NCI-H2107 treated with DMSO at 0.1 percent for 48 hours (cell line): Measurements from ENCODE around the gene SYNE1.
A peak's percentile ranks its signal among the peaks of the same experiment; 100 is the strongest.

Experiments used
- DNase-seq: peaks from one replicate; lab custom pipeline; 2025; ENCODE audit not compliant: unreplicated experiment; lab: John Stamatoyannopoulos, UW

The SYNE1 gene

DNA sequence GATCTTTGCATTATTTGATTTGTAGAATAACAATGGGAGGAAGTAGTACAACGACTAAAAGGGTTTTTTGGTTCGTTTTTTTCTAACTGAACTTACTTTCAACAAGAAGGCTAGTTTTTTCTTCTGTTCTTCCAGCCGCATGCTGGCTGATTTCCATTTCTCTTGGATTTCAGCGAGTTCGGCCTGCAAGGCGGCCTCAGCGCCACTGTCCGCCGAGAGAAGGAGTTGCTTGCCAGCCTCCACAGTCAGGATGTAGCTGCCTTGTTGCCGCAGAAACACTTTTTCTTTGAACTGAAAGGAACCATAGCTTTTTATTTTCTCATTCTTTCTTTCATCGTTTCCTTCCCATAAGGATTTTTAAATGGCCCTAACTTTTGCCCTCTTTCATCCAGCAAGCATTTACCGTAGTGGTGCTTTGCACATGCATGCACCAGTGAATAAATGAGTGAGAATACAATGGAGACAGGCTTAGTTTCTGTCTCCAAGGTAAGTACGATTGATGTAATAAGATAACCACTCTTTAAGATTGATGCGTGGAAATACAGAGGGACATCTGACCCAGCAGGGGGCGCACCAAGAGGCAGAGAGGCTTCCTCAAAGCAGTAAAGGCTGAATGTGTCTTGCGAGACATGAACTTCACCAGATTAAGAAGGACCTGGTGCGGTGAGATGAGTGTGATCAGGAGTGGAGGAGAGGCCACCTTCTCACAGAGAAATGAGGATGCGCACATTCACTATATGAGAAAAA, 430.9 kb downstream of the SYNE1 start:
- DNase-seq, result no peak

DNA sequence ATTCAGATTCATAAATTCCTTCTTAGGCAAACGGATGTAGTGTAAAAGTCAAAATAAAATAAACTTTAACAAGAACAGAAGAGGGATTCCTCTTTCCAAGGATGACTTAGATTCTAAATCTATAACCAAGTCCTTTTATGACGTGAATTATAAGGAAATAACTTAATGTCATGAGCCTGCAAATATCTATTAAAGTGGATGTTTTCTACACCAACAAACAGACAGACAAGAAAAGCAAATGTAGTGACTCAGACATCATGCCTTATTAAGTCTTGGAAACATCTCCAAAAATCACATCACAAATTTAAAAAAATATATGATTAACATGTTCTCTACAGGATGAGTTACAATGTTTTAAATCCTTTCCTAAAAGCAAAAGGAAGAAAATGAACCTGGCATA, 432.6 kb downstream of the SYNE1 start:
- no peak for DNase-seq

DNA sequence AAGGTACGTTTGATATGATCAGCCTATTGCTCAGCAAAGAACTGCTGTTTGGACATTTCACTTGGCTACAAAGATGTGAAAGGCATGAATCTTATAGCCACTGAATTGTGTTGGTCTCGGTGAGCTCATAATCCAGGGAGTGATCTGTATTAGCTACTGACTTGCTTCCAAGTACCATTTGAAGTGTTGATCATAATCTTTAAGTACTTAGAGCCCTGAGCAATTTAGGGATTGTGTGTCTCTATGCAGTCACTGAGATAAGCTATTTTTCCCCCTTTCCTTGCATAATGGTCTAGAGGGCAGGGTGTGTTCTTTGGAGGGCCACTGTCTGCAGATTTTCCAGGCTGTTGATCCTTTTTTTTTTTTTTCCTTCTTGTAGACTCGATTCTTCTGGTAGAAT, 436.0 kb downstream of the SYNE1 start:
- no peak for DNase-seq

DNA sequence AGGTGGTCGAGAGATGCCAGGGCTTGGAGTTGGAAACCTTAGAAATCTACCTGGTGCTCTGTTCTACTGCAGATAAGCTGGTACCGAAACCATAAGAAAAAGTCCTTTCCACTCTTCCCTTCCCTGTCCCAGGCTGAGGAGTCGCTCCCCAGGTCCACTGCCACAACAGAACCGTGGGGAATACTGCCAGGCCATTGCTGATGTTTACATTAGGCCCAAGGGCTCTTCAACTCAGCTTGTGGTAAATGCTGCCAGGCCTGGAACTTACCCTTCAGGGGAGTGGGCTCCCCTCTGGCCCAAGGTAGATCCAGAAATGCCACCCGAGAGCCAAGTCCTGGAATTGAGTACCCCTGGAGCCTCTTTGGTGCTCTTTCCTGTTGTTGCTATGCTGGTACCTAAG, 441.3 kb downstream of the SYNE1 start:
- no peak for DNase-seq

DNA sequence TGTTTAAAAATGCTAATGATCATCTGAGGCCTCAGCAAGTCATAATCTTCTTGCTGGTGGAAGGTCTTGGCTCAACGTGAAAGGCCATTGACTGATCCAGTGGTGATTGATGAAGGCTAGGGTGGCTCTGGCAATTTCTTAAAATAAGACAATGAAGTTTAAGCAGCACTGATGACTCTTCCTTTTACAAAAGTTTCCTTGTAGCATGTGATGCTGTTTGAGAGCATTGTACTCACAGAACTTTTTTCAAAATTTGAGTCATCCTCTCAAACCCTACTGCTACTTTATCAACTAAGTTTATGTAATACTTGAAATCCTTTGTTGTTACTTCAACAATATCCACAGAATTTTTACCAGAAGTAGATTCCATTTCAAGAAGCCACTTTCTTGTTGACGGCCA, 447.4 kb downstream of the SYNE1 start:
- DNase-seq, result no peak

DNA sequence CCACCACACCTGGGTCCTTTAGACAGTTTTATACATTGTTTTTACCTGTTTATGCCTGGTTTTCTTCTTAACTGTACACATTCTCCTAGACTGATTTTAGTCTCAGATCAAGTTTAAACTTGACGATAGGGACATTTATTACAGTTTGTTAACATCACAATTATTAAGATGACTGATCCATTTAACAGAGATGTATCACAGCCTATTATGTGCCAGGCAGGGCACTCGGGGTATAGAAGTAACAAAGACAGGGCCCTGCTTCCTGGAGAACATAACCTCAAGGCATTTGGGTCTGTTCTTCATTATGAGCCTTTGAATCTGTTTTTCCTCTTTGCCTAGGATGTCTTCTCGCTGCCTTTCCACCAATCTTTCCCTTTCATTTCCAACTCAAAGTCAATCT, 449.2 kb downstream of the SYNE1 start:
- DNase-seq, result no peak

DNA sequence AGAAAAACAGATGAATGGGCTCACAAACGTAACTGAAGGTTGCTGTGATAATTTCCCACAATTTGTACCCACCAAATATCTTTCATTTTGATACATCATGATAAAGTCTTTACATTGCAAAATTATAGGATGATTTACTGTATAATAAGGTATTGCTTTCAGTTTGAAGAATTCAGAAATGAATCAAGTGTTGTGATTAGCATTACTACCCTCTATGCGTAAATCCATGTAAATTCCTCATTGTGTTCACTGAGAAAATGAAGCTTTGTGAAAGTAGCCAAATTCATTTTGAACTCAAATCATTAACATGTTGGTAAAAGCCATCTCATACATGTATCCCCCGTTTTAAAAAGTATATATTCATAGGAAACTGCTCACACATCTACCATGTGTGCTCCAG, 450.3 kb downstream of the SYNE1 start:
- no peak for DNase-seq

DNA sequence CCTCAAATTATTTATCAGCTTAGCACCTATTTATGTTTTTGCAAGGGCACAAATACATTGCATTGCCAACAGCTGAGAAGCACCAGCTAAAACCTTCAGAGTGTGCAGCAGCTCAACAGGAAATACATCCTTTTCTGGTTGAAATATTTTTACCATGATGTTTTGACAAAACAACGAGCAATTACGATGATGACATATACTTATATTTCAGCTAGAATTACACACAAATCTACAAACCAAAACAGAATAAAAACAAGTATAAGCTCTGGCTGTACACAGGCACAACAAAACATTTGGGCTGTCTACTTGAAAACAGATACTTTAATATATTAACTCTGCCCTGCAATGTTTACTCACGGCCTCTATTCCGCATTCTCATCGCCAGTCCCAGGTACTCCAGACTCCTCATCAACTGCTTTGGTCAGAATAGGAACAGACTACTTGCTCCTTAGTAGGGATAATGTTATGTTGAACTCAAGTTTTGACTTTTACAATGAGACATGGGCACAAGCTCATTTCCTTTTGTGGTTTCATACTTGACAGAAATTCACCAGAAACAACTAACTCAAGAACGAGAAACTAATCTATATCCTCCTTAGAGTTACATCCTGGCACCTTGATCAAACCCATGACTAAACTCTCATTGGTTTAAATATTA, 452.1 kb downstream of the SYNE1 start:
- DNase-seq, result peak; percentile 39

DNA sequence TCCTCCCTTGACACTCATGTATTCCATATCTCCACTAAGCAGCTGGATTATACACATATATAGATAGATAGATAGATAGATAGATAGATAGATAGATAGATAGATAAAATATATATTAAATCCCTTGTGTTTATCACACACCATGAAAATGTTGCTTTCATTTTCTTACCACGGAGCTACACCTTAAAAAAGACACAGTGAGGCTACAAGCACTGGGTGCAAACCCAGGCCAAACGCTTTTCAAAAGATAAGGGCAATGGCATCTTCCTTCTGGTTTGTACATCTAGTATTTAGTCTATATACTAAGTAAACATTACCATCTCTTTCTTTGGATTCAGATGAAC, 452.6 kb downstream of the SYNE1 start:
- no peak for DNase-seq

DNA sequence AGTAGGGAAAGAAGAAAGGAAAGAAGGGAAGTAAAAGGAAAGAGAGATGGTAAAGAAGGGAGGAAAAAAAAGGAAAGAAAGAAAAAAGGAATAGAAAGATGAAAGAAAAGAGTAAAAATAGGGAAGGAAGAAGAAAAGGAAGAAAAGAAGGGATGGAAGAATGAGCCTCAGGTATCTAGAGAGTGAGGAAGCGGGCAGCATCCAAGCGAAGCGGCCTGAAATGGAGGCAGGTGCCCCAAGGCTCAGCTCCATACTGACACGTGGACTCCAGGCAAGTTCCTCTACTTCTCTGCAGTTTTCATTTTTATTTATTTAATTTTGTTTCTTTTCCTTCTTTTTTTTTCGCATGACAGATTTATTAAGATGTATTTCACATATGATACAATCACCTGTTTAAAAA, 456.6 kb downstream of the SYNE1 start:
- DNase-seq, result no peak

DNA sequence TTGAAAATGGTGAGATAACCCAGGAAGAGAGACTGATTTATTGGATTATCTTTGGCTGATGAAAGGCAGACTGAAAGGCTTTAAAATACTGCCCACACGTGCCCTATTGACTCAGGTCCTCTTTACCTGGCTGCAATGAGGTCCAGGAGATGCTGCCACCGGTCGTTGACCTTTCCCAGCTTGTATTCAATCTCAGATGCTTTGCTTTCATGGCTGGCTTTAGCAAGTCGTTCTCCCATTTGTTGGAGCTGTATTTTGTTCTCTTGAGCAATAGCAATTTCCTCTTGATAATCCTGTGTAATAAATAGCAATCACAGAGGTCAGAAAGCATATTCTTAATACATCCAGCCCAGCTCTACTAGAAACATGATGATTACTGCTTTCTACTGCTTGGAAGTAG, 460.9 kb downstream of the SYNE1 start:
- no peak for DNase-seq

DNA sequence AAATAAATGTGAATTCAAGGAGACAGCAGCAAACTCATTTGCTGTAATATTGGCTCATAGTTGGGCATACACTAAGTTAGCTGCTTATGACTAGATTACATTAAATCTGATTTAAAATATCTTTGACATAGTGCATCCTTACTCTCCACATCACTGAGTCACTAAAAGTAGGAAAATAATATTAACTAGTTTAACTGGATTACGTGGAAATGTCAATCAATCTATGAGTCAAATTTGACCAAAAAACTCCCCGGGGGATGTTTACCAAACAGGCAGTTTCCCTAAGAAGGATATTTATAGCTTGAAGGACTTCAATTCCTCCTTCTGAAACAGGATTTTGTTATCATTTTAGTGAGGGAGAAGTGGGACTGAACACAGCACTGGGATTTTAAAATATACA, 463.2 kb downstream of the SYNE1 start:
- no peak for DNase-seq

DNA sequence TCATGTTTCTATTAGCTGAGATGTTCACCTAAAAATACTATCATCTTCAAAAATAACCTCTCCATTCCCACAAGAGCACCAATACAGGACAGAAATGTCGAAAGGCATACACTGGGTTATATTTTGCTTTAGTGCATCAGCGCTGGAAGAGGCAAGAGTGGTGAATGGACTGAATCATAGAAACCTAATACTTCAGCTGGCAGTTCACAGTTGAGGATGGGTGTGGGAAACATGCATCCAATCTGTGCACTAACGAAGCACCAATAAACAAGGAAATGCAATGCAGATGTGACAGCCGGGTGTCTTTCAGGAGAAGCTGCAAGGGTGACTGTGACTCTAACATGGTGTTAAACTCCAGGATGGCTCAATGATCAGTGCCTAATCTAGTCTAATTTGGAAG, 463.8 kb downstream of the SYNE1 start:
- DNase-seq, result no peak

DNA sequence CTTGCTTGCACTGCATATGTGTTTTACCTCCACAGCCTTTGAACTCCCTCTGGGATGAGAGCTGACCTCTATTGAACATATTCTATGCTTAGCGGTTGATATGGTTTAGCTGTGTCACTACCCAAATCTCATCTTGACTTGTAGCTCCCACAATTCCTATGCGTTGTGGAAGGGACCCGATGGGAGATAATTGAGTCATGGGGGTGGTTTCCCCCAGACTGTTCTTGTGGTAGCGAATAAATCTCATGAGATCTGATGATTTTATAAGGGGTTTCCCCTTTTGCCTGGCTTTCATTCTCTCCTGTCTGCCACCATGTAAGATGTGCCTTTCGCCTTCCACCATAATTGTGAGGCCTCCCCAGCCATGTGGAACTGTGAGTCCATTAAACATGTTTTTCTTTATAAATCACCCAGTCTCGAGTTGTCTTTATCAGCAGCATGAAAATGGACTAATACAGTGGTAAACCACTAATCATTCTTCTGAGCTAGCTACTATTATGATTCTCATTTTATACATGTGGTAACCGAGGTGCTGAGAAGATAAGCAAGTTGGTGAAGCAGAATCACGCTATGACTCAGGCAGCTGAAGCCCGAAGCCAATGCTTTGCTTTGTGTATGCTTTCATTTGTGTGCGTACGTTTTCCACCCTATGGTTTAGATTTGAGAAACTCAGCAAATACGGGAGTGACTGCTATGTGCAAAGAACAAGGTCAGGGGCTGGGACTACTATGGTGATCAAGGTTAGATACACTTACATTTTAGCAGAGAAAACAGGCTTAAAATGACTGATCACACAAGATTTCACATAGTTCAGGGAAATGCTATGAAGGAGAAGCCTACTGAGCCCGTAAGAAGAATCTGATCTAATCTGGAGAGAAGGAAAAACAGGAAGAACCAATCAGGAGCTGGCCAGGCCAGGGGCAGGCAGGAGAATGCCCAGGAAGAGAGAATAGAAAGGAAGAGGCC, 466.2 kb downstream of the SYNE1 start:
- DNase-seq, result no peak

DNA sequence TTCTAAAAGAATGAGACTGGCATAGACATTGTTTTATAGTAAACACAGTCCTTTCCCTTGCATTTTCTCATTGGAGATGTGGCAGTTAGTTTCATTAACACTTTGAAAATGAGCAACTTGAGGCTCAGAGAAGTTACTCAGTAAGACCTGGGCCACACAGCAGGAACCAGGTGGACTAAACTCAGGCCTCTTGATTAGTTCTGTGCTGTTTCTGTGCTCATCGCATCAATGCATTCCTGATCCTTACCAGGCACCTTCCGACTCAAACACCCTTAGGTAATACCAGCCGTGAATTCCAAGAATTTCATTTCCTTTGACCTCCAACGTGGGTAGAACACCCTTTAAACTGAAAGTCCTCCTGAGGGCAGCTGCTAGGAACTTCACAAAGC, 466.9 kb downstream of the SYNE1 start:
- DNase-seq, result no peak

DNA sequence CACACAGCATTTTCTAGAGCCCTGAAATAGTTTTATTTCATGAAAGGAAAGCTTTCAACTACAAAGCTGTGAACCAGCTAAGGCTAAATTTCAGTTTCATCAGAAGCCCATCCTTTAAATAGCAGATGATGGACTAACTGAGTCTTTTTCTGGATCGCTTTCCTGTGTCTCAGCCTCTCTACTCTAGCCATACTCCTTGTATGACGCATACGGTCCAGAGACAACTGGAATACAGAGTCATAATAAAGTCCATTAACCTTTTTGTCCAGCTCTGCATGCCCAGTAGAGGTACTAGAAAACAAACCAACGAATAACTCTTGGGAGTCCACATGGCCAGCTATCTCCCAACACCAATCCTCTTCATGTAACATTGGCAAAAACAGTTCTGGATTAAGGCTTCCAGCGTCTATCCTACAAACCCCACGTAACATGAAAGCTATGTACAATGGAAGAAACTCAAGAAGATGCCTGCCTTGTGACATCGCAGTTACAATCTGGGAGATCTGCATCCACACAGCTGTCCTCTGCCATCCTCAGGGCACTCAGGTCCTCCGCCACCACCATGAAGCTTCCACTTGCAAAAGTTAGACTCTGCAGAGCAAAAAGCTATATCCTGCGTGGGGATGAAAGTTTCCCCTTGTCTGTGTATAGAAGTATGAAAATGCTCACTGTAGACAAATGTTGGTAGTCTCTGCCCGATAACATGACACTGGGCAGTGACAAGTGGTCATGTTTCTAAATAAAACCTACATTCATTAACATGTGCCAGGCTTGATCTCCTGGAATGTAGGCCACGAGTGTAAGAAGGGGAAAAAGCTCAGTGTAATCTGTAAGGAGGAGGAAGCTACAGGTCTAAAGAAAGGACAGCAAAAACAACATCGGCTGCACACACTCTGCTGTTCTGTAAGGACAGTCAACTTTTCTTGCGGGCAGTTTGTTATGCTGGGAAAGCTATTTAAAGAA, 469.2 kb downstream of the SYNE1 start:
- no peak for DNase-seq

DNA sequence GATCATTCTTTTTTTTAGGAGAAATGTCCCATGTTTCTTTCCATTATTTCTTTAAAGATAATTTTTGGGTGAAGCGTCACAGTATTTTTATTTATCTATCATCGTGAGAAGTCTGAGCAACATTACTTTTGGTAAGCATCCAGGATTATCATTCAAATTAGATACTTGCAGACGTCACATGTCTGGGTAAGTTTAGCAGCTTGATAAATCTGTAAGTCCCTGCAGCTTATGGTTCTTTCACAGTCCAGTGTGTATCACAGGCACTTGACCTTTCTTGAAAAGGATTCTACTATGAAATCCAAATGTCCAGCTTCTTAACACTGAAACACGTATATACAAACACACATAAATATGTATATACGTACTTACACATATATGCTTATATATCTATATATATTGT, 470.3 kb downstream of the SYNE1 start:
- no peak for DNase-seq

DNA sequence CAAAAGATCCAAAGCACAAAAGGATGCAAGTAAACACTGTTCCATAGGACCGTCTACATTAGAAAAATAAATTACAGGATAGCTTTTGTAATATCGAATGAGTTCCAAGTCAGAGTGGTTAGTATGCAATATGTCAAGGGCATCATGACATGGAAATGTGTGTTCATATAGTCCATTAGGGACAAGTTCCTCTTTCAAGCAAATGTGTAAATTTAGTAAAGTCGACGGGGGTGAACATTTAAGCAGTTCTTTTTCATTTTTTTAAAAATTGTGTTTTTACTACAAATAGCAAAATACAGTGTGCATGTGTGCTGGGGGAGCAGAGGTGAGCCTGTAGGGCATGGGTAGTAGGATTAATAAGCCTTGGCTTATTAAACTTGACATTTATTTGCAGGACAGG, 470.7 kb downstream of the SYNE1 start:
- no peak for DNase-seq

DNA sequence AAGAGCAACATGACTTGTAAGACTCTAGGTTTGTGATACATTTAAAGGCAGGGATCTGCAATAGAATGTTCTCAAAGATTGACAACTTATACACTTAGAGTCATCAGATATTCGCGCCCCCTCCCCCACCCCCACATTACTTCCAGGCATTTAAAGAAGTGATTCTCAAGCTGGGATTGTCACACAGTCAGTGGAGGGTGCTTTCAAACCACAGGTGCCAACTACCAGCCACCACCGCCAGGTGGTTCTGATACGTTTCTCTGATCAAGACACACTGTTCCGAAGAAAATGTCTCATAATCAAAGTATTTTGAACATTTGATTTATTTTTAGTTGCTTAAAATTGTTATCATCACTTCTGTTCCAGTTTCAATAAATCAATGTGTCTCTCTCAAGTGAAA, 472.2 kb downstream of the SYNE1 start:
- no peak for DNase-seq

DNA sequence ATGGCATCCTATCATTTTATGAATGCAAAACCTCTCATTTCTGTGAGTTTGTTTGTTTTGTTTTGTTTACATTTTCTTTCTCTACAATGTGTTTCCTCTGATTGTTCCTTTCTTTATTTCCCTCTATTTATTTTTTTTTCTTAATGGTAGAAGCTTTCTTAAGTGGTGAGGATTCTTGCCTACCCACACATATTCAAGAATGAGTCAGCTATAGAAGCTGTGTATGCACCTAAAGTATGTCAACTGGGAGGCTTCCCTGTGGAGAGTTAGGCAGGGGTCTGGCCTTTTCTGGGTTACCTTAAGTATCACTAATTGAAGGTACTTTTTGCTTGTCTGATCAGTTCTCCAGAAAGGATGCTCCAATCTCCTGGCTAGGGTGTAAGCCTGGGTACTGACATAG, 475.7 kb downstream of the SYNE1 start:
- no peak for DNase-seq

DNA sequence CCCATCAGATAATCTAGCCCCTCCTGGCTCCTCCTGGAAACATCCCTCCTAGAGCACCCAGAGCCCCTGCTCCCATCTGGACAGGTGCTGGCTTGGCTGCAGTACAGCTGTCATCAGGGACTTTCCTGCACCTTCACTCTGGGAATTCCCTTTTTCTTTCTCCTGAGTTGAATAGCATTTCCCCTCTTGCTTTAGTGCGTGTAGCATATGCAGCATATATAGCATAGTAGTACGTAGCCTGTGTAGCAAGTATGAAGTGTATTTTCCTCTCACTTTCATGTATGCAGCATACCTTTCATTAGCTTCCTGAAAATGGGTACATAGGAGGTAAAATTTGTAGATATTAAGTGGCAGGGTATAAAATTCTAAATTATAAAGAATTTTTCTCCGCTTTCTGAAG, 476.8 kb downstream of the SYNE1 start:
- no peak for DNase-seq
